ENCODE data around the gene MTX1. TPM values are rescaled to one million over a fixed set of nuclear protein-coding genes. Genes with fewer than 3 reads are reported as not detected.

MTX1 gene
- total and polyA plus RNA-seq, 9 of the 15 experiments (the other 6 are each of a cell fraction or from before 2014, with no cell fraction given), result 29.1 to 98.4 (median 66.9) TPM

- TF ChIP-seq UBTF (IDR thresholded peaks at IDR 0.05; ENCODE audit: borderline replicate concordance in 1 of 2, low read depth in 2 of 2, low read length in 2 of 2) (0 out of 4 replicates have a peak, but pooled peaks of 1 of the 2 experiments have one; percentile 30), RNF2 (IDR thresholded peaks at IDR 0.05) (peak; percentile 60; the same call in 1 of the 2 replicates), ZFPM2 (CRISPR knock-in tag; IDR thresholded peaks at IDR 0.05) (peak; percentile 25; the same call in 1 of the 2 replicates), ZNF589 (CRISPR knock-in tag; IDR thresholded peaks at IDR 0.05; ENCODE audit: low read depth) (peak; percentile 18; the same call in 1 of the 2 replicates), KDM1A (IDR thresholded peaks at IDR 0.05) (no peak), RAD51 (IDR thresholded peaks at IDR 0.05; ENCODE audit: borderline replicate concordance, low read depth) (peak; percentile 97), OTX1 (CRISPR knock-in tag; IDR thresholded peaks at IDR 0.05) (peak; percentile 92), ZNF165 (CRISPR knock-in tag; IDR thresholded peaks at IDR 0.05; ENCODE audit: borderline replicate concordance) (0 out of 2 replicates have a peak, but pooled peaks have one; percentile 6), ZNF124 (CRISPR knock-in tag; IDR thresholded peaks at IDR 0.05) (no peak), NELFE (IDR thresholded peaks at IDR 0.05; ENCODE audit: insufficient read depth, insufficient read length) (no peak), SPI1 (IDR thresholded peaks at IDR 0.05; ENCODE audit: borderline replicate concordance, low read depth, low read length) (peak; percentile 78; the same call in 1 of the 2 replicates), POLR2G (IDR thresholded peaks at IDR 0.05; ENCODE audit: low read depth, low read length) (peak; percentile 96), U2AF2 (optimal IDR thresholded peaks at IDR 0.05; ENCODE audit: low read depth, low read length) (no peak), DIDO1 (tag; IDR thresholded peaks at IDR 0.05; ENCODE audit: low read depth) (no peak)
- TF ChIP-seq, protein P1, sequence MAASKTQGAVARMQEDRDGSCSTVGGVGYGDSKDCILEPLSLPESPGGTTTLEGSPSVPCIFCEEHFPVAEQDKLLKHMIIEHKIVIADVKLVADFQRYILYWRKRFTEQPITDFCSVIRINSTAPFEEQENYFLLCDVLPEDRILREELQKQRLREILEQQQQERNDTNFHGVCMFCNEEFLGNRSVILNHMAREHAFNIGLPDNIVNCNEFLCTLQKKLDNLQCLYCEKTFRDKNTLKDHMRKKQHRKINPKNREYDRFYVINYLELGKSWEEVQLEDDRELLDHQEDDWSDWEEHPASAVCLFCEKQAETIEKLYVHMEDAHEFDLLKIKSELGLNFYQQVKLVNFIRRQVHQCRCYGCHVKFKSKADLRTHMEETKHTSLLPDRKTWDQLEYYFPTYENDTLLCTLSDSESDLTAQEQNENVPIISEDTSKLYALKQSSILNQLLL (CRISPR knock-in tag; IDR thresholded peaks at IDR 0.05; ENCODE audit: borderline replicate concordance), result no peak
- TF ChIP-seq, protein P2, sequence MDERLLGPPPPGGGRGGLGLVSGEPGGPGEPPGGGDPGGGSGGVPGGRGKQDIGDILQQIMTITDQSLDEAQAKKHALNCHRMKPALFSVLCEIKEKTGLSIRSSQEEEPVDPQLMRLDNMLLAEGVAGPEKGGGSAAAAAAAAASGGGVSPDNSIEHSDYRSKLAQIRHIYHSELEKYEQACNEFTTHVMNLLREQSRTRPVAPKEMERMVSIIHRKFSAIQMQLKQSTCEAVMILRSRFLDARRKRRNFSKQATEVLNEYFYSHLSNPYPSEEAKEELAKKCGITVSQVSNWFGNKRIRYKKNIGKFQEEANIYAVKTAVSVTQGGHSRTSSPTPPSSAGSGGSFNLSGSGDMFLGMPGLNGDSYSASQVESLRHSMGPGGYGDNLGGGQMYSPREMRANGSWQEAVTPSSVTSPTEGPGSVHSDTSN (CRISPR knock-in tag; IDR thresholded peaks at IDR 0.05; ENCODE audit: low read depth), result no peak
- TF ChIP-seq, protein P2 (tag; conservative IDR thresholded peaks at IDR 0.05; ENCODE audit: low read depth), result no peak
- TF ChIP-seq, protein P3, sequence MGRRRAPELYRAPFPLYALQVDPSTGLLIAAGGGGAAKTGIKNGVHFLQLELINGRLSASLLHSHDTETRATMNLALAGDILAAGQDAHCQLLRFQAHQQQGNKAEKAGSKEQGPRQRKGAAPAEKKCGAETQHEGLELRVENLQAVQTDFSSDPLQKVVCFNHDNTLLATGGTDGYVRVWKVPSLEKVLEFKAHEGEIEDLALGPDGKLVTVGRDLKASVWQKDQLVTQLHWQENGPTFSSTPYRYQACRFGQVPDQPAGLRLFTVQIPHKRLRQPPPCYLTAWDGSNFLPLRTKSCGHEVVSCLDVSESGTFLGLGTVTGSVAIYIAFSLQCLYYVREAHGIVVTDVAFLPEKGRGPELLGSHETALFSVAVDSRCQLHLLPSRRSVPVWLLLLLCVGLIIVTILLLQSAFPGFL (CRISPR knock-in tag; IDR thresholded peaks at IDR 0.05), result peak; percentile 98
- TF ChIP-seq, protein P4, sequence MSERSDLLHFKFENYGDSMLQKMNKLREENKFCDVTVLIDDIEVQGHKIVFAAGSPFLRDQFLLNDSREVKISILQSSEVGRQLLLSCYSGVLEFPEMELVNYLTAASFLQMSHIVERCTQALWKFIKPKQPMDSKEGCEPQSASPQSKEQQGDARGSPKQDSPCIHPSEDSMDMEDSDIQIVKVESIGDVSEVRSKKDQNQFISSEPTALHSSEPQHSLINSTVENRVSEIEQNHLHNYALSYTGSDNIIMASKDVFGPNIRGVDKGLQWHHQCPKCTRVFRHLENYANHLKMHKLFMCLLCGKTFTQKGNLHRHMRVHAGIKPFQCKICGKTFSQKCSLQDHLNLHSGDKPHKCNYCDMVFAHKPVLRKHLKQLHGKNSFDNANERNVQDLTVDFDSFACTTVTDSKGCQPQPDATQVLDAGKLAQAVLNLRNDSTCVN (CRISPR knock-in tag; IDR thresholded peaks at IDR 0.05), result peak; percentile 78
Observed at GRCh38 chr1:155261852-155262673, 53.6 kb downstream of the MTX1 start, which contains the start of gene SCAMP3 (continued).

Data from K562 (cell line).